Duodenal mucosa (tissue), 2 donors: ENCODE data around the gene TASOR2.

ENCODE experiments used
- H3K27ac ChIP-seq: one replicate; pipeline ENCODE4 v1.7.0; 2013; ENCODE audit warnings: low read depth, low read length
- H3K27me3 ChIP-seq, 2 donors: one replicate each; pipeline ENCODE4 v1.7.0; 2013; ENCODE audit warnings: low read length in 2 of 2, control low read depth in 1 of 2; ENCODE audit not compliant: insufficient read depth in 2 of 2, control insufficient read depth in 1 of 2
- H3K36me3 ChIP-seq, 2 donors: one replicate each; pipeline ENCODE4 v1.7.0; 2013; ENCODE audit warnings: low read length in 2 of 2, control low read depth in 1 of 2; ENCODE audit not compliant: insufficient read depth in 2 of 2, control insufficient read depth in 1 of 2
- H3K4me1 ChIP-seq, 2 donors: one replicate each; pipeline ENCODE4 v1.7.0; 2013; ENCODE audit warnings: low read length in 2 of 2, control low read depth in 1 of 2; ENCODE audit not compliant: insufficient read depth in 2 of 2, control insufficient read depth in 1 of 2
- H3K4me3 ChIP-seq, 2 donors: one replicate each; pipeline ENCODE4 v1.7.0; 2013; ENCODE audit warnings: low read length in 2 of 2, low read depth in 1 of 2
- H3K9ac ChIP-seq, 2 donors: one replicate each; pipeline ENCODE4 v1.7.0; 2013; ENCODE audit warnings: low read length in 2 of 2, low read depth in 1 of 2
- H3K9me3 ChIP-seq, 2 donors: one replicate each; pipeline ENCODE4 v1.7.0; 2013; ENCODE audit warnings: low read length in 2 of 2, control low read depth in 1 of 2; ENCODE audit not compliant: control insufficient read depth in 1 of 2

The TASOR2 gene, protein sequence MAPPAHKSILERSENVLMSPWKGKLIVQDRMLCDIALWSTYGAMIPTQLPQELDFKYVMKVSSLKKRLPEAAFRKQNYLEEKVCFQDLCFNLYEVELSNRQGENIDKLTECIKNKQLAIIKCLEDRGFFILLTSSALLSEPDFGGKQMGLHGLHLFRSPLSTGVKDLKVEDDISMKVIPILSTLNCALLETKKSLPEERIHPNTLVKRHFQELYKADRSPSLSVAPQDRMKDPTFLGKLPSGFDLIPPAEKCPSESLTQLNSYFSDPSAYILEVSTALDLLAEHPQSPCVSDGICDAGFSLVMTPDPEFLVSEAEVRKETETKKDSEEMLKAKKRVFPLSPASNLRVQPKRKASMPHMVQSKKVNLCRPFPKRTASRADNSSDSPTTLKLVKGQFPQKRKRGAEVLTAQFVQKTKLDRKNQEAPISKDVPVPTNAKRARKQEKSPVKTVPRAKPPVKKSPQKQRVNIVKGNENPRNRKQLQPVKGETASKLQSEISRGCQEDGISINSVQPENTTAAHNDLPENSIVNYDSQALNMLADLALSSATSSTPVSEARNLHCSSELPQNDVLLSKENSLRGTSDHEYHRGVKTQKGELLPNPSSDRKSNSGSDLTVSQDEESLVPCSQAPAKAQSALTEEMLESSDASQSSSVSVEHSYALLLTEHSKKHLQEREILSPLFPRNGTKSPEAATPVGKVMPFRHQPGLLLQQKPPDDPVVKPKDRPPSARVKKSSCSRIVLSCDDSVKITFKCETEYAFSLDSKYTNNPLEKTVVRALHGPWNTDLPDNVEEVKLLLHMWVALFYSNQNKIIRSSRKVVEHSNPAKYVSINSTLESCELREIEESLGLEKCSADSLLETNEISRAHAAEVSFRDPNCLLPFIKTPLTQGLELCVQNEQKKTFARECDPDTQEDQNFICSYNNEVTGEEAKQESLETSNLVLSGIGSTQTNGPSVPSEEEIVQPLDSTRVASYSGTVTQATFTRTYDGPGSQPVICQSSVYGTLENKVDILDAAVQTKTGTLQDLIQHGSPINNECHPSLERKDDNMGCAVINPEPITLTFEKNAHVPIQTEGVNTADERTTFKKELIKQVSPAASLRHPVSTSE (N-terminal part only)

GRCh38 chr10:5684318-5684970 lies at the start of gene TASOR2:
TASOR2 (plus strand) TSS chr10:5684838; CDS start chr10:5720643, 35,805 bp downstream.
- Histone ChIP-seq H3K9ac (peak within 1 kb of the TSS; percentile 75 to 82), H3K9me3 (no peaks in the 10 kb centered on the region), H3K4me3 (peak within 1 kb of the TSS; percentile 96 to 97), H3K36me3 (peaks cover 0 to 3% of the 10 kb centered on the region in 2 donors), H3K27me3 (no peaks in the 10 kb centered on the region), H3K27ac (peak within 1 kb of the TSS; percentile 78), H3K4me1 (peaks cover 16 to 17% of the 10 kb centered on the region in 2 donors)

DNA sequence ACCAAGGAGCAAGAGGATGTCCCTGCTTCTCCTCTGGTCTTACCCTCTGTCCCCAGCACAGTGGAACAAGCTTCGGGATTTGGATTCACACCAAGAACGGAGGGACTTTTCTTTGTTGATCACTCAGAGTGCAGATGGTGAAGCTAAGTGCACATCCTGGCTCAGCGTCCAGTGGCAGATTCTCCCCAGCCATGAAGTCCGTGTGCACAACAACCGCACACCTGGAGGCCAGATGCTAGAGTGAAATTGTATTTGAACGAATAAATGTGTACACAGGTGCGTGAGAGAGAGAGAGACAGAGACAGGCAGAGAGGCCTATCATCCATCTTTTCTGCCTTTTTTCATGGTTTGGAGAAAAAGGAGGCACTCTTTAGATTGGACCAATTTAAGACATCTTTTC lies 49.7 kb upstream of the TASOR2 start:
- no peaks in the 10 kb centered on the region for H3K9me3 ChIP-seq
- peaks cover 12 to 17% of the 10 kb centered on the region in 2 donors for H3K4me1 ChIP-seq
- H3K27me3 ChIP-seq = no peaks in the 10 kb centered on the region
- H3K36me3 ChIP-seq = peaks cover 10 to 17% of the 10 kb centered on the region in 2 donors
- H3K27ac ChIP-seq = no peak overlapping the region
- H3K4me3 ChIP-seq = no peak overlapping the region
- no peak overlapping the region for H3K9ac ChIP-seq

DNA sequence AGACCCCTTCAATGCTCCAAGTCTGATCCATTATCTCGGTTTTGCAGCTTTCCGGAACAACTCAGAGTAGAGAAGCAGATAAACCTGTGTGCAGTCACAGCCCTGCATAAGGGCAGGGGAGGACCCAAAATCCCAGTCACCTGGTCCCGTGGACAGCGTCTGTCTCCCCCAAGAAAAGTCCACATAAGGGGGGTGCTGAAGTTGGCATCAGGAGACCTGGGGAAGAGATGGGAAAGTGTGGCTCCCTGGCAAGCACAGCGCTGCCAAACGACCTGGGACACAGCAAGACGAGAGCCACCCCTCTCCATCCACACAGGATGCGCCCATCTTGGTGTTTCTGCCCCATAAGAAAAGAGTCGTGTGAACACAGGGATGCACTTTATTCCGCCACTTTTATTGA lies 46.1 kb upstream of the TASOR2 start:
- no peaks in the 10 kb centered on the region for H3K9me3 ChIP-seq
- no peaks in the 10 kb centered on the region for H3K4me1 ChIP-seq
- no peak overlapping the region for H3K9ac ChIP-seq
- H3K4me3 ChIP-seq = no peak overlapping the region
- no peak overlapping the region for H3K27ac ChIP-seq
- H3K27me3 ChIP-seq = no peaks in the 10 kb centered on the region
- H3K36me3 ChIP-seq = peaks cover 23 to 39% of the 10 kb centered on the region in 2 donors

GRCh38 chr10:5639066-5639465 lies 45.6 kb upstream of the TASOR2 start:
- Histone ChIP-seq H3K36me3 (peaks cover 23 to 44% of the 10 kb centered on the region in 2 donors), H3K27me3 (no peaks in the 10 kb centered on the region), H3K9ac (no peak overlapping the region), H3K4me3 (no peak overlapping the region), H3K9me3 (no peaks in the 10 kb centered on the region), H3K4me1 (no peaks in the 10 kb centered on the region), H3K27ac (no peak overlapping the region)

DNA sequence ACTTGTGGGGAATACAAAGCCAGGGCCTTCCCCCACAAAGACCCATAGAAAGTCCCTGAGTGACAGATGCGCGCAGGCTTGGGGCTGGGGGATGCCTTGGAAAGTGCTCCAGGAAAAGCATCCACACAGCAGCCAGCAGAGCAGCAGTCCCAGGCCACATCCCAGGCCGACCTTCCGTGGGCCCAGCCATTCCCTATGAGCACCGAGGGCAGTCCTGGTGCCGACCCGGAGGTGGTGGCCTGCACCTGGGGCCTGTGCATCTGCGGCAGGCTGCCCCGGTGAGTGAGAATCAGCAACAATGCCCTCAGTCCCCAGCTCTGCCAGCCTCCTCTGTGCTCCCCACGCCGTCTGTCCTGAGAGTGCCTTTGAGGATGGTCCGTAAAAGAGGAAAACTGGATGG lies 44.6 kb upstream of the TASOR2 start:
- H3K9ac ChIP-seq = no peak overlapping the region
- H3K9me3 ChIP-seq = no peaks in the 10 kb centered on the region
- H3K36me3 ChIP-seq = peaks cover 23 to 46% of the 10 kb centered on the region in 2 donors
- H3K27me3 ChIP-seq = no peaks in the 10 kb centered on the region
- H3K4me1 ChIP-seq = peaks cover 4 to 6% of the 10 kb centered on the region in 2 donors
- no peak overlapping the region for H3K4me3 ChIP-seq
- no peak overlapping the region for H3K27ac ChIP-seq

DNA sequence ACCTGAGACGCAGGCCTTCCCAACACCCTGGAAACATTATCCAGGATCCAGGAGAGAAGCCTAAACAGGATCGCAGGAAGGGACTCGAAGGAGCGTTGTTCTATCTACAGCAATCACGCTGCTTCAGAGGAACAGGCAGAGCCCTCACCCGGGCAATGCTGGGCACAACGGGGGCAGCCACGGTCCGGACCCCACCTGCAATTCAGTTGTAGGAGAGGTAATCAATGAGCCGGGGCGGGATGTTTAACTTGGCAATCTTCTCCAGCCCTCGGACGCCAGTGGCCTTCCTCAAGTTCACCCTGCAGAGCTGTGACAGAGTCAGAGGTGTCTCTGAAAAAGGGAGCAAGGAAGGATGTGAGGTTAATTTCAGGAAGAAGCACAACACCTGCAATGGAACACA lies 44.1 kb upstream of the TASOR2 start:
- H3K4me3 ChIP-seq = no peak overlapping the region
- peaks cover 23 to 46% of the 10 kb centered on the region in 2 donors for H3K36me3 ChIP-seq
- H3K9me3 ChIP-seq = no peaks in the 10 kb centered on the region
- H3K27ac ChIP-seq = no peak overlapping the region
- no peaks in the 10 kb centered on the region for H3K27me3 ChIP-seq
- H3K4me1 ChIP-seq = peaks cover 7% of the 10 kb centered on the region in 2 donors
- no peak overlapping the region for H3K9ac ChIP-seq

- peaks cover 23 to 49% of the 10 kb centered on the region in 2 donors for H3K36me3 ChIP-seq
These were observed 43.1 kb upstream of the TASOR2 start for GRCh38 chr10:5641501-5641900.

DNA sequence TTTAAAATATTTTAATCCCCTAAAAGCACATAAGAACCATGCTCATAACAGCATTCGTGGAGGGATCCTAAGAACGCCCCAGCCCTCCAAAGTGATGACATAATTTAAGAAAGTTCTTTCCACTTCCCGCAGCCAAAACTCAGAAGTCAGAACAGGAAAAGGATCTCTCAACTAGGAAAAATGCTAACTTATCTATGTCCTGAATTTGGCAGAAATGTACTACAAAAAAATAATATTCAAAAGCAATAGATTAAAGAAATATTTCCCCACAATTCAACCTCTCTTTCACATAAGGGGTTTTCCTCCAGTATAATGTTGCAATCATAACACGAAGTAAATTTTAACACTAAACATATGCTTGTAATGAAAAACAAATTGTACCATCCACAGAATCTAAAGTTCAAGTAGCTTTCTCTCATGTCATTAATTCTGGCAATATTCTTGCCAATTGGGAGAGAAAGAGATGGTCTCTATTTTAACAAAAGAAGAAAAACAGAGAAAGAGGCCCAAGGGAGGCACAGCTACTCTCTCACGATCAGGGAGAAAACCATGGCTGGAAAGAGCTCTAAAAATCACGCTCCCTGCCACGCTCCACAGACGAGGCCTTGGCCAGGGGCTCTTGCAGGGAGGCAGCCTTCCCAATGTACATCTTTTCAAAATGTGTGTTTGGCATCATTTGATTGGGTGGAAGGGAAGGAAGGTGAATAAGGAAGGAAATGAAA lies 41.1 kb upstream of the TASOR2 start:
- Histone ChIP-seq H3K9me3 (no peaks in the 10 kb centered on the region), H3K36me3 (peaks cover 30 to 65% of the 10 kb centered on the region in 2 donors), H3K4me3 (no peak overlapping the region), H3K27ac (no peak overlapping the region), H3K9ac (no peak overlapping the region), H3K27me3 (no peaks in the 10 kb centered on the region), H3K4me1 (peaks cover 18 to 20% of the 10 kb centered on the region in 2 donors)

More at GRCh38 chr10:5641501-5641900, 43.1 kb upstream of the TASOR2 start:
- Histone ChIP-seq H3K4me1 (peaks cover 17% of the 10 kb centered on the region in 2 donors), H3K9ac (no peak overlapping the region), H3K27ac (no peak overlapping the region), H3K9me3 (no peaks in the 10 kb centered on the region), H3K27me3 (no peaks in the 10 kb centered on the region), H3K4me3 (no peak overlapping the region)

DNA sequence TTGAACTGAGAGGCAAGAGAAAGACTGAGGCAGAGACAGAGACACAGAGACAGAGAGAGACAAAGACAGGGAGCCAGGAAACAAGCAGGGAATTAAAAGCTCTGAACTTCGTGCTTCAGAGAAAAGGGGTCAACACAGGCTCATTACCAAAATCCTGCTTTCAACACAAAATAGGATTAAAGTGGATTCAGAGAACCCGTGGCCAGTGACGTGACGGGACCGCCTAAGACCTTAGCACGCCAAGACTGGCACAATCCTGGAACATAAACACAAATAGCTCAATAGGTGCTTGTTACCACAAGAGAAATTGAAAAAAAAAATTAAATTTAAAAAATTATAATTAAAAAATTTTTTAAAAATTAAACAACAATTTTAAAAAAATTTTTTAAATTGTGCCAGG lies 39.7 kb upstream of the TASOR2 start:
- H3K9me3 ChIP-seq = no peaks in the 10 kb centered on the region
- no peak overlapping the region for H3K27ac ChIP-seq
- no peak overlapping the region for H3K4me3 ChIP-seq
- peaks cover 21 to 61% of the 10 kb centered on the region in 2 donors for H3K36me3 ChIP-seq
- H3K4me1 ChIP-seq = peaks cover 18 to 20% of the 10 kb centered on the region in 2 donors
- no peak overlapping the region for H3K9ac ChIP-seq
- no peaks in the 10 kb centered on the region for H3K27me3 ChIP-seq
